HG03575 (cell line): ENCODE data around the gene FPGS.
"Not testable (repeated sequence)": the region's sequence is repeated elsewhere in the genome, so short reads cannot be mapped to it uniquely, and the experiment has no call there.

Source experiments
- ATAC-seq: cut with Tn5 transposase; IDR thresholded peaks from one replicate; pipeline ENCODE4 v1.9.1; 2021; ENCODE audit not compliant: unreplicated experiment, insufficient number of reproducible peaks, low FRiP score; ENCODE audit errors: extremely low read depth

FPGS gene

GRCh38 chr9:127826253-127826913, 23.7 kb downstream of the FPGS start:
- ATAC-seq = no peak

DNA sequence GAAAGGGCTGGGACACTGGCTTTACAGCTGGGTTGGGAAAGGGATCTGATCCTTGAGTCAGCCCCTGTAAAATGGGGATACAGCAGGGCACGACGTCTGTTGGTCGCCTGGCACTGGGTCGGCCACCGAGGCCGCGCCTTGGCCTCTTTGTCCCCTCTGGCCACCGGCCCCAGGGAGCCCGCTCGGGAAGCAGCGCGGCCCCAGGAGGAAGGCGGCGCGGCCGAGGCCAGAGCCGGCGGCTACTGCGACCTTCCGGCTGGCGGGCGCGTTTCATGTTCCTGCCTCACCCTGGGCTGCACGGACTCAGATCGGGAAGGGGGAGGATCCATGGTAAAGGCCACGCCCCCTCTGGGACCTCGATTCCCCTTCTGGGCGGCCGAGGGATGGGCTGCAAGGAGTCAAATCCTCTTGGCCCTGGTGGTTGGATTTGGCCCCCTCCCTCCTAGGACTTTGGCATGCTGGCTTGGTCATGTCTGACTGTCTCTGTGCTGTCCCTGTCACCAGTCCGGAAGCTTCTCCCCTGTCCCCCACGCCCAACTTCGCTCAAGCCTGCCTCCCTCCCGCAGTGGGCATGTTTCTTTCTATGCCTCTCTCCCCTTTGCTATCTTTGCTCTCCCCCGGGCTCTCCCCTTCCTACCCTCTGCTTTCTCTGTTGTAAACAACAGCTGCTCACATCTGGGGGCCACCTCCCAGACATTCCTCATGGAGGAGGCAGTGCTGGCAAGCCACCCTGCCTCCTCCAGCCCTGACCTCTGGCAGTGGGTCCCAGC, 25.8 kb downstream of the FPGS start:
- ATAC-seq = no peak

GRCh38 chr9:127829205-127829906, 26.7 kb downstream of the FPGS start:
- no peak for ATAC-seq

GRCh38 chr9:127832248-127832647, 29.6 kb downstream of the FPGS start:
- no peak for ATAC-seq

GRCh38 chr9:127833555-127833954, 30.9 kb downstream of the FPGS start:
- no peak for ATAC-seq

DNA sequence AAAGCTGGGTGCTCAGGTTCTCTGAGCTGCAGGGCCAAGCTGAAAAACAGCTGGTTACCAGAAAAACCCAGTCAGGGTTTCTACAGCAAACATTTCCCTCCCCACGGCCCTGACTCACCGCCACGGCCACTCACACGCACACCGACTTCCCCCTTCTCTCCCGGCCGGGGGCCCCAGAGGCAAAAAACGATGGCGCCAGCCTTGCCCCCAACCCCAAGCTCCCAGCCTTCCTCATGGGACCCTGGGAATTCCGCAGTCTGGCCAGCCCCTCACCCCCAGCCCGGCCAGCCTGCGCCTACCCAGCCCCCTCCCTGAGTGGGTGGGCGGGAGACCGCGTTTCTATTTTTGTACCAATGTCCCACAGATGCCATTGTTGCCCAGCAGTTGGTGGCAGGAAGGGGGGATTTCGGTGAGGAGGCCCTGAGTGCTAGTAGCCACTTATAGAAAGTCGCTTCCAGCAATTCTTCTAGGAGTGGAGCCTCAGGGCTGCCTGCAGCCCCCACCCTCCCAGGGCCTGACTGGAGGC, 33.4 kb downstream of the FPGS start:
- no peak for ATAC-seq

DNA sequence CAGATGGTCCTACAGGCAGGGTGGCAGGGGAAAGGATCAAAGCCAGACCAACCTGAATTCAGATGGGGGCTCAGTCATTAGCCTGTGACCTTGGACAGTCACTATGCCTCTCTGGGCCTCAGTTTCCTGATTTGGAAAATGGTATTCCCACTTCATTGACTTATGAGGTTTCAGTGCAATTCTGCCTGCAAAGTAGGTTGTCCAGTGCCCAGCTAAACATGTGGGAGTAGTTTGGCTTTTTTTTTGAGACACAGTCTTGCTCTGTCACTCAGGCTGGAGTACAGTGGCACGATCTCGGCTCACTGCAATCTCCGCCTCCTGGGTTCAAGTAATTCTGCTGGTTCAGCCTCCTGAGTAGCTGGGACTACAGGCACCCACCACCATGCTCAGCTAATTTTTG, 33.9 kb downstream of the FPGS start:
- not testable (repeated sequence) for ATAC-seq

DNA sequence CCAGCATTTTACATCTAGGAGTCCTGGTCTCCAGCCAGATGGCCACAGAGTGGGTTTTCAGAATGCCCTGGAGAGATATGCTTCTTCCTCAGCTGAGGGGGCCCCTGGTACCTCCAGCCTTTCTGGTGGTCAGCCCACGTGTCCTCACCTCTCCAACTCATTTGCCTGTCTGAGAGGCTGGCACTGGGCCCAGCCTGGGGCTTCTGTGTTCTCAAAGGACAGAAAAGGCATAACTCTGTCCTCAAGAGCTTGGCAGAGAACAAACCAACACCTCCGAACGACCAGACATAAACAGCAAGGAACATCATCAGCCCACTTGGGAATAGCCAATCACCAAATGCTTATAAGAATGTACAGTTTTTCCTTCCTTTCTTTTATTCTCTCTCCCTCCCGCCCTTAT, 34.7 kb downstream of the FPGS start:
- ATAC-seq = no peak

DNA sequence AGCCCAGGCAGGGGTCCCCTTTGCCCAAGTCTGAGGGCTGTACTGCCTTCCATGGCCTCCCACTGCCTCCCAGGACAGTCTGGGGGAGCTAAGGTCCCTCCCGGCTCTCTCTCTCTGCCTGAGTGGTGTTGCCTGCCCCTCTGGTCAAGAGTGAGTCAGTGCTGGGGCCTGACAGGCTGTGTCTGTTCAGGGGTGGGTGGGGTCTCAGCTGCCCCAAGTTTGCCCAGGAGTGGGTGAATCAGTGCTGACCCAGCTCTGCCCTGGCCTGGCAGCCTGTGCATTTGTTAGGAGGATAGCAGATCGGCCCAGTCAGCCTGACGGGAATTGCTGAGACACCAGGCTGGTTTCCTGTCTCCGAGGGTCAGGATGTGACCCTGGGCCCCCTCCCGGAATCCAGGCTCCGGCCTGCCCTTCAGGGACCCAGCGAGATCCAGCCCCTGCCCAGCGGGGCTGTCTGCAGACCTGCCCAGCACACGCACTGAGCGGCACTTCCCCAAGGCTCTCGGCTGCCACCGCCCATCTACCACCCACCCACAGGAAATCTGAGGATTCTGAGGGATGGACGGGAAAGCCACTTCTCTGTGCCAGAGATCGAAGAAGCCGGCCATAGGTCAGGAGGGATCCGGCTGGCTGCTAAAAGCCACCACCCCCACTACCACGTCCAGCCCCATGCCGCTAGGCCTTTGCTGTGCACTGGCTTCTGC, 35.8 kb downstream of the FPGS start:
- no peak for ATAC-seq

DNA sequence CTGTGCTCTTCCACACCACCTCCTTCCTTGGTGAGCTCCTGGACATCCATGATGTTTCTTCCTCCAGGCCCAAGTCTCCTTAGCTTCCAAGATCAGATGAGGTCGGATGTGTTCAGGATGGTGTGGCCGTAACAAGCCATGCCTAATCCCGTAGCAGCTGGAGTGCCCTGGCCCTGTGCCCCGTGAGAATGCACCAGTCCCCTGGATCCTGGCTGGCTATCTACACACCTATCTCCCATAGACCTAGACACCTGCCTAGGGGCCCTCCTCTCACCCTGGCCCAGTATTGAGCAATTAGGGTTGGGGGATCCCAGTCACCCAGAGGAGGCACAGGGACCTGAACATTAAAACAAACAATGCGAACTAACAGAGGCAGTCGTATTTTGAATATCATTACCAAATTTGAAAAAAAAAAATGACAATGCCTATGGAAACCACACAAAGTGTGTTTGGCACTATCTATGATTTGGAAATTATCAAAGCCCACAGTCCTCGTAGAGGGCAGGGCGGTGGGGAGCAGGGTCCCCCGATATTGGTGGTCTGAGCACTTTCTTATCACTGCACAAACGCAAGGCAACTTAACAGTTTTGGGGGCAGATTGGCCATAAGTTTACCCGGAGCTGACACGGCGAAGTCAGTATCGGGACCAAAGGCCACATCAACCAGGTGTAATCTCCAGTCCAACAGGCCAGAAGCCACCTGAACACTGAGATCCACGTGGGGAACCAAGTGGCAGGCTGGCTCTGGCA, 38.6 kb downstream of the FPGS start:
- no peak for ATAC-seq

GRCh38 chr9:127844821-127845359, 42.2 kb downstream of the FPGS start:
- no peak for ATAC-seq

DNA sequence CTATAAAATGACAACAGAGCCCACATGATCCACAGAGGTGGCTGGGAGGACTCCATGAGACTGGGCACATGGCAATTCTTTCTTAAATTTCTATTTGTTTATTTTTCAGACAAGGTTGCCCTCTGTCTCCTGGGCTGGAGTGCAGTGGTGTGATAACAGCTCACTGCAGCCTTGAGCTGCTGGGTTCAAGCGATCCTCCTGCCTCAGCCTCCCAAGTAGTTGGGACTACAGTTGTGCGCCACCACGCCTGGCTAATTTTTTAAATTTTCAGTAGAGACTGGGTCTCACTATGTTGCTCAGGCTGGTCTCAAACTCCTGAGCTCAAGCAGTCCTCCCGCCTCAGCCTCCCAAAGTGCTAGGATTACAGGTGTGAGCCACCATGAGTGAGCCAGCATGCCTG, 42.9 kb downstream of the FPGS start:
- ATAC-seq = not testable (repeated sequence)

DNA sequence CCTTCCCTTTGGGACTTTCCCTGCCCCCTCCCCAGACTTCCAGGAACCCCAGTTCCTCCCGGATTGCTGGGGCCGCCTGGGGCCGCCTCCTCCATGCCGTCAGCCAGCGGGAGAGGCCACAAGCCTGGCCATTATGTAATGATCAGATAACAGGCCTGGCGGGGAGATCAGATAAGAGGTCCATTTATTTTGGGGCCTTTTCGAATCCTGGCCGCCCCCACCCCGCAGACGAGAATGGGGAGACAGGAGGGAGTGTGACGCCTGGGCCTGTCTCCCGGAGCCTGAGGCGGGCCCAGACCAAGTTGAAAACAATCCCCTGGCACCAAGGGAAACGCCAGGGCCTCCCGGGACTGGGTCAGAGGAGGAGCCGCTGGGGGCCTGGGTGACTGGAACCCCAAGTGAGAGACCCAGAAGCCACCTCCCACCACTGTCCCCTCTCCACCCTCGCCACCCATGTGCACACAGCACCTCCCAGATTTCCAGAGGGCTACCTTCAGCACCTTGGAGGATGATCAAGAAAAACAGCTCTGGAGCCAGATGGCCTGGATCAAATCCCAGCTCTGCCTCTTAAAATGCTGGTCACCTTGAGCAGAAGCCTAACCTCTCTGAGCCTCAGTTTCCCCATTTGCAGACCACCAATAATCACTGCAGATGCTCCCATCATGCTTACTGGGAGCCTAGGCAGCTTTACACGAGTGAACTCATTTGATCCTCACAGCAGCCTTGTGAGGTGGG, 43.9 kb downstream of the FPGS start:
- ATAC-seq = no peak

DNA sequence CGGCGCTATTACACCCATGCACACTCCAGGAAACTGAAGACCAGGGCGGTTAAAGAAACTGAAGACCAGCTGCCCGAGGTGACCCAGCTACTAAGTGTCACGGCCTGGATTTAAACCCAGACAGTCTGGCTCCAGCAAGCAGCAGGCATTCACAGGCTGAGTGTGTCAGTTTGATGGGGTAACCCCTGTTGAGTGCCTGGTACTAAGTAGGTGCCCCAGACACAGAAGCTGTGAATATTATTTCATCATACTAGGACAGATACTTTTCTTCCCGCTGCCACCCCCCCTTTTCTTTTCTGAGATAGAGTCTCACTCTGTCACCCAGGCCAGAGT, 44.5 kb downstream of the FPGS start:
- ATAC-seq = no peak

DNA sequence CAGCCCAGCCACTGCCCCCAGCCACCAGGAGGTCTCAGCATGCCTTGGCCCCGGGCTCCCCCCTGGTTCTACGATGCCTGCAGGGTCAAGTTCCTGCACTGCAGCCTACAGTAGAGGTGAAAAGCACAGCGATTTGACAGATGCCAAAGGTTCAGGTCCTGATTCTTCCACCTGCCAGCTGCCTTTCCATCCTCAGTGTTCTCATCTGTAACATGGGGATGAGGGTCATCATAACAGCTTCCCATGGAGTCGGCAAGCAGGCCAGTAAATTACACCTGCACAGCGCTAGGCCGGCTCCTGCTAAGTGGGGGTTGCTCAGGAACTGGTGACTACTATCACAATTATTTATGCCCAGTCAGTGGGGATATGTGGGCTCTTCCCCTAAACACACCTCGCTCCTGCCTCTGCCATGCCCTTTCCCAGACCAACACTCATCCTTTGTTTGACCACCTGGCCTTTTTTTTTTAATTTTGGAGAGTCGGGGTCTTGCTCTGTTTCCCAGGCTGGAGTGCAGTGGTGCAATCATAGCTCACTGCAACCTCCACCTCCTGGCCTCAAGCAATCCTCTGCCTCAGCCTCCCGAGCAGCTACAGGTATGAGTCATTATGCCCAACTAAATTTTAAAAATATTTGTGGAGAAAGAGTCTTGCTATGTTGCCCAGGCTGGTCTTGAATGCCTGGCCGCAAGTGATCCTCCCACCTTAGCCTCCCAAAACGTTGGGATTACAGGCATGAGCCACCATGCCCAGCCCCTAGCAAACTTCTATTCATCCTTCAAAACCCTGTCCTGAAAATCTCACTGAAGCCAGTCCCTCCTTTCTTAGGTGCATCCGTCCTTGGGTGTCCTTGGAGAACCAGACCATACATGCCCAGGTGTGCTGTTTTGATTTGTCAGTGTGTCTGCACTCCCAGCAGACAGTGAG, 45.4 kb downstream of the FPGS start:
- ATAC-seq = no peak

DNA sequence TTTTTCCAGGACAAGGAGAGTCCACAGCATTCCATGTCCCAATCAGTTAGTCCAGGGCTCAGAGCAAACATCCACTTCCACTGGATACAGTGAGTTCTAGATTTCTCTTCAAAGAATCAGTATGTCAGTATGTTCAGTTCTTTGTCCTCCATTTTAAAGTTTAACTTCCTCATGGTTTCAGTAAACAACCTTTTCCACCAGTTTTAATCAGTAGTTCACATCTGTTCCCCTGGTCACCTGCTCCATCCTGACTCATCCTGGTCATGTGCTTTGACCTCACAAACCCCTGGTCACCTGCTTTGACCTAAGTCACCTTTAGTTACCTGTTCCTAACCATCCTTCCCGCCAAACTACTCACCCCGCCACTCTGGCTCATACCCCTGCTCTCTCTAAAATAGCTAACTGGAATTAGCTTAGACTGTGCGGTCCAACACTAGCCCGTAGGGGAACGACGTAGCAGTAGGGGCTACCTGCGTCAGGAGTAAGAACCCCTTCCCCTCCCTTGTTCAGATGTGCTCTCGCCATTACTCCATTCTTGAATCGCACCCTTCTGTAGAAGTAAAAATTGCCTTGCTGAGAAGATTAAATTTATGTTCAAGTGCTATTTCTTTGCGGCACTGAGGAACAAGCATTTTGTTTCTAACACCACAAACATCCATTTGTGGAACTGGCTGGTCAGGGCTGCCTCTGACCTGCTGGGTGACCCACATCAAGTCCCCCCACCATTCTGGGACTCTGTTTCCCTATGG, 46.2 kb downstream of the FPGS start:
- ATAC-seq = no peak
